Measurements from ENCODE around the gene IREB2.
"Not testable (repeated sequence)": the region's sequence is repeated elsewhere in the genome, so short reads cannot be mapped to it uniquely, and the experiment has no call there.

The IREB2 gene

DNA sequence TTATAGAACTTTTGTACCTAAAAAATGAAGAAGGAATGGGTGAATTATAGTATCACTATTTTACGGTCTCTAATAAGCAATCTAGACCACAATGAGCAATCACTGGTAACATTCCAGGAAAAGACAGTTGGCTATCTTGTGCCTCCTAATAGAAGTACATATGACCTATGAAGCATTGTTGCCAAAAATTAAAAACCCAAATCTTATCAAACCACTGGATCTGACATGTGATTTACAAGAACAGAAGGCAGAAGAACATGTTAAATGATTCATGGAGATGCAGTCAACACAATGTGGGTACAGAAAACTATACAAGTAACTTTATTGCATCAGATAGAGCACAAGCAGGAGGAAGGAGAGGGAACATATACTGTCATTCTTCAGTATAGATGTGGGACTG, 54.9 kb downstream of the IREB2 start:
- DNase-seq, result no peak

GRCh38 chr15:78501857-78502256, 63.8 kb downstream of the IREB2 start:
- DNase-seq, result no peak

- DNase-seq, result no peak
These were observed 64.6 kb downstream of the IREB2 start for GRCh38 chr15:78502641-78503040.

DNA sequence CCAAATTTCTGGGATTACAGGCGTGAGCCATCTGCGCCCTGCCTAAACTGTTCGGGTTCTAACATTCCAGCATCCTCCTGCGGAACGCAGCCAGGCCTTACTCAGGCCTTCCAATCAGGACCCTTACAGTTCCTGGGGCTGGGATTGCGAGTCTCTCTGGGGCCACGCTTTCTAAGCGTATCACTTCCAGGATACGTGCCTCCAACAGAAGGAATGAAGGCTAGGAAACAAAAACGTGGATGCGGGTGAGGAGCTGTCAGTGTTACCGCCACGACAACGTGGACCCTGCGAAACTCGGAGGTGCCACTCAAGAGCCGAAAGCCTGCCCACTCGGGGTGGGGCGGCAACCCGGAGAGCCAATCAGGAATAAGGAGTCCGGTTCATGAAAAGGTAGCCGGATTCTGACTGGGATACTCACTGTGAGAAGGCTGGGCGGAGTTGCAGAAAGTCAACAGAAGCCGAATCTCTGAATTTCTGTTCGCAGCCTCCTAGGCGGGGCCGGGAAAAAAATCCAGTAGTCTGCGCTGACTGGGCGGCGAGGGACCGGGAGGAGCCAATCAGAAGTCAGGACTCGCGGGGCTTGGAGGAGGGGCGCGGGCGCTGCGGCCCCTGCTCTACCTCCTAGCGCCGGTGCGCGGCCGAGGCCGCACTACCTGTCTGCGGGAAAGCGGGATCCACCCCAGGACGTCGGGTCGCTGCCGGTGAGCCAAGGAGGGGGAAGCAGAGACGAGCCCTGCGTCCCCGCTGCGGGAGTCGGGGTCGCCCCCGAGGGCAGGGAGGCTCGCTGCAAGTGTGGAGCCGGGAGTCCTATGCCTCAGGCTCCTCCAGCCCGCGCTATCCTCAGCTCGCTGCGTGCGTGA, 69.2 kb downstream of the IREB2 start, which contains the start of gene HYKK:
Gene HYKK, plus strand, starts transcription at position 607 of the 860 bp plus-strand sequence. CDS start 5,512 bp downstream, outside the sequence.
- peak; percentile 95 to 99 for DNase-seq

DNA sequence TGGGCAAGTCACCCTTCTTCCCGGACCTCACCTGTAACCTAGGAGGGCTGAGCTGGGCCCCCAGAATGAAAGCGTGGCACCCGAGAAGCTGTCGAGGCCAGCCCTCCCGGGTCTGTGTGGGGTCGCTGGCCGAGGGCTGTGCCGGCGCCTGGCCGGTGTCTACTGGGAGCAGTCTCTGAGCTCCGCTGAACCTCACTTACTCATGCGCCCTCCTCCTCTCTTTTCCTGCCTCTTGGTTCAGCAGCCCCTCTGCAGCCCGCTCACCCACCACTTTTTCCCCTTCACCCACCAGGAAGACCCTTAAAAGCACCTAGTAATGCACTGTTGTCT, 69.8 kb downstream of the IREB2 start:
- peak in 1 of 2 experiments; percentile 47 for DNase-seq

GRCh38 chr15:78508272-78508671, 70.3 kb downstream of the IREB2 start:
- DNase-seq, result no peak

DNA sequence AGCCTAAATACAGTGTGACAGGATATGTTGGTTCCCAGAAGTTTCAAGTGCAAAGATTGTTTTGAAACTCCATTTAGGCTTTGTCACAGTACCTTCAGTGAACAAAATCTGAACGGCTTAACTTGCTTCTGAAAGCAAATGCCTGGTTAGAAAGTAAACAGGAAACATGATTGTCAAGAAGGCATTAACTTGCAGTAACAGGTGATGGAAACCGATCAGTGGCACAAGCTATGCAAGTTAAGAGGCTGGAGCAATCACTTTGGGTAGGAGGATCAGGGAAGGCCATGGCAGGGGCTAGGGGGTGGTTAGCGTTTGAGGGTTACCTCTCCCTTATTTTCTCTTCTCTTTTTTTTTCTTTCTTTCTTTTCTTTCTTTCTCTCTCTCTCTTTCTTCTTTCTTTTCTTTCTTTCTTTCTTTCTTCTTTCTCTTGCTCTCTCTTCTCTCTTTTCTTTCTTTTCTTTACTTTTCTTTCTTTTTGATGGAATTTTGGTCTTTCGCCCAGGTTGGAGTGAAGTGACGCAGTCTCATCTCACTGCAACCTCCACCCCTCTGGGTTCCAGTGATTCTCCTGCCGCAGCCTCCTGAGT, 71.8 kb downstream of the IREB2 start:
- no peak for DNase-seq

DNA sequence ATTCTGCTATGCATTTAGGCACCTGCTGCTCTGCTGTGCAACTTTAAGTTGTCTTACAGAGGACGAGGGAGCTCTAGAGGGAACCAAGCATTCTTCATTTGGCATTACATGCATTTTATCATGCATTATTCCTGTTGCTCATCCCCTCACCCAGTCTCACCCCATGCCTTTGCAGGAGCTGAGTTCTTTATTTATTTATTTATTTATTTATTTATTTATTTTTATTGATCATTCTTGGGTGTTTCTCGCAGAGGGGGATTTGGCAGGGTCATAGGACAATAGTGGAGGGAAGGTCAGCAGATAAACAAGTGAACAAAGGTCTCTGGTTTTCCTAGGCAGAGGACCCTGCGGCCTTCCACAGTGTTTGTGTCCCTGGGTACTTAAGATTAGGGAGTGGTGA, 82.0 kb downstream of the IREB2 start:
- not testable (repeated sequence) for DNase-seq

- DNase-seq, result no peak
These were observed 86.2 kb downstream of the IREB2 start for GRCh38 chr15:78524230-78524629.

GRCh38 chr15:78527325-78527724, 89.3 kb downstream of the IREB2 start:
- DNase-seq, result no peak

DNA sequence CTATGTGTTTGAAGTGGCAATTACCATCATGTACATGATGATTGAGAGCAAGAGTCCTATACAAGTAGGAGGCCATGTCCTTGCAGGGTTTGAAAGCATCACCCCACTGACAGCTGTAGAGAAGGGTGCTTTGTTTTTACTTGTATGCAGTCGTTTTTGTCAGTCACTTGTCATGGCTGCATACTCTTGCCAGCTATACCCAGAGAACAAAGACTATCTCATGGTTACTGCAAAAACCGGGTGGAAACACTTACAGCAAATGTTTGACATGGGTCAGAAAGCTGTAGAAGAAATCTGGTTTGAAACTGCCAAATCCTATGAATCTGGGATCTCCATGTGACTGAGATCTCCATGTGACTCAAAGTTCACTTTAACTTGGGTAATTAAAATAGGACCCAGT, 95.3 kb downstream of the IREB2 start:
- no peak for DNase-seq

- DNase-seq, result no peak
These were observed 98.1 kb downstream of the IREB2 start for GRCh38 chr15:78536134-78536533.

- no peak for DNase-seq
These were observed 99.4 kb downstream of the IREB2 start for GRCh38 chr15:78537266-78537905.

- no peak for DNase-seq
These were observed 100.3 kb downstream of the IREB2 start for GRCh38 chr15:78538358-78538757.

DNA sequence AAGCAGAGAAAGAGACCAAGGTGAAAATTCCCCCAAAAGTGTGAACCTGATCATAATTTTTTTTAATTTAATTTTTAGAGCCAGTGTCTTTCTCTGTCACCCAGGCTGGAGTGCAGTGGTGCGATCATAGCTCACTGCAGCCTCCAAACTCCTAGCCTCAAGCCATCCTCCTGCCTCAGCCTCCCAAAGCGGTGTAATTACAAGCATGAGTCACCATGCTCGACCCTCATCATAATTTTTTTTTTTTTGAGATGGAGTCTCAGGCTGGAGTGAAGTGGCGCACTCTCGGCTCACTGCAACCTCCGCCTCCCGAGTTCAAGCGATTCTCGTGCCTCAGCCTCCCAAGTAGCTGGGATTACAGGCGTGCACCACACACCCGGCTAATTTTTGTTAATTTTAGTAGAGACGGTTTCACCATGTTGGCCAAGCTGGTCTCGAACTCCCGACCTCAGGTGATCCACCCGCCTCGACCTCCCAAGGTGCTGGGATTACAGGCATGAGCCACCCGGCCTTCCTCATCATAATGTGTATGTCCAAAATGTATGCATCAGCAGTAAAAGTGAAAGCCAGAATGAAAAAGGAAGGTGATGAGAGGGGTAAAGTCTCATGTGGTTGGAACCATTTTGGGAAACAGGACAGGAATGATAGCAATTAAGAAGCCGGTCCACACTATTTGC, 101.6 kb downstream of the IREB2 start:
- not testable (repeated sequence) for DNase-seq

- peak; percentile 63 to 88 for DNase-seq
These were observed 102.3 kb downstream of the IREB2 start, which contains the start of gene PSMA4 for GRCh38 chr15:78540141-78540870. TSS of gene PSMA4 (plus strand) at chr15:78540444. CDS start at chr15:78541928, 1,484 bp downstream.

- peak in 1 of 2 experiments; percentile 64 for DNase-seq
These were observed 103.1 kb downstream of the IREB2 start for GRCh38 chr15:78540871-78541743.

GRCh38 chr15:78541744-78542034, 103.7 kb downstream of the IREB2 start:
- no peak for DNase-seq

GRCh38 chr15:78542647-78543046, 104.6 kb downstream of the IREB2 start:
- DNase-seq, result no peak

- no peak for DNase-seq
These were observed 112.2 kb downstream of the IREB2 start for GRCh38 chr15:78550194-78550593.

- DNase-seq, result no peak
These were observed 112.8 kb downstream of the IREB2 start for GRCh38 chr15:78550815-78551214.

Data from SW 1271 (cell line).